A549 (cell line): ENCODE data around the gene UBAC1. TPM values are rescaled to one million over a fixed set of nuclear protein-coding genes. Genes with fewer than 3 reads are reported as not detected.

ENCODE experiments used
- ATAC-seq, 2 experiments: fragments of 200-7000 bp in 1 of 2; fragments of >200 bp in 1 of 2; cut with Nextera tagmentation in 1 of 2; cut with Tn5 transposase in 1 of 2; 3 replicates each; pipeline versions ENCODE4 v1.8.0 to v1.9.1; 2018 to 2020; ENCODE audit warnings: mild to moderate bottlenecking in 1 of 2, moderate library complexity in 1 of 2
- CTCF ChIA-PET: fragments of 300-600 bp; sonication (Branson Sonifier 250); formaldehyde crosslinking; extraction: SDS; loops from one replicate; lab custom pipeline; 2021; ENCODE audit warnings: antibody characterized with exemption, inconsistent platforms; lab: Yijun Ruan, JAX
- POLR2A ChIA-PET: fragments of 350-600 bp; formaldehyde crosslinking; extraction: SDS; loops from one replicate; lab custom pipeline; 2021; ENCODE audit warnings: antibody characterized with exemption, inconsistent platforms; lab: Yijun Ruan, JAX
- DNase-seq, 2 experiments: peaks; one replicate each; pipeline versions ENCODE4 v3.0.0 to v3.0.0-alpha.2; 2011 to 2016; ENCODE audit warnings: low read depth in 1 of 2, low spot score in 1 of 2
- FAIRE-seq: peaks from 2 replicates; lab custom pipeline; 2011; peaks lifted over from hg19 to GRCh38; lab: Jason Lieb, UNC
- H3K27ac ChIP-seq, 2 experiments: fragments of >200 bp; sonication (Bioruptor Twin); formaldehyde crosslinking; 3 replicates each; pipeline ENCODE4 v1.5.1; 2016 to 2017
- H3K4me1 ChIP-seq: fragments of >200 bp; sonication (Bioruptor Twin); formaldehyde crosslinking; 3 replicates; pipeline ENCODE4 v1.6.1; 2016
- H3K4me2 ChIP-seq: fragments of >200 bp; sonication (Bioruptor Twin); formaldehyde crosslinking; 3 replicates; pipeline ENCODE4 v1.6.1; 2016
- H3K4me3 ChIP-seq: fragments of >200 bp; sonication (Bioruptor Twin); formaldehyde crosslinking; 3 replicates; pipeline ENCODE4 v1.5.1; 2016
- H3K9me3 ChIP-seq: fragments of >200 bp; sonication (Bioruptor Twin); formaldehyde crosslinking; 3 replicates; pipeline ENCODE4 v1.6.1; 2016
- ATOH8 ChIP-seq: fragments of 250-450 bp; sonication (Bioruptor Pico); IDR thresholded peaks from 2 replicates; pipeline ENCODE4 v1.5.0; 2020; ENCODE audit warnings: low read depth, mild to moderate bottlenecking, moderate library complexity
- BCL3 ChIP-seq: fragments of >200 bp; sonication (Bioruptor Twin); formaldehyde crosslinking; IDR thresholded peaks from 3 replicates; pipeline ENCODE4 v1.6.1; 2016
- CBX8 ChIP-seq: fragments of 200-600 bp; sonication (generic); IDR thresholded peaks from 2 replicates; pipeline ENCODE4 v1.6.1; 2016
- CTCF ChIP-seq: fragments of >200 bp; sonication (Bioruptor Twin); formaldehyde crosslinking; IDR thresholded peaks from 3 replicates; pipeline ENCODE4 v1.5.1; 2016
- ESRRA ChIP-seq: fragments of 150-350 bp; IDR thresholded peaks from 2 replicates; pipeline ENCODE4 v1.6.1; 2014; ENCODE audit warnings: mild to moderate bottlenecking, low read length, borderline replicate concordance
- FOSB ChIP-seq: fragments of 250-450 bp; sonication (Bioruptor Pico); IDR thresholded peaks from 2 replicates; pipeline ENCODE4 v1.5.0; 2020; ENCODE audit warnings: mild to moderate bottlenecking, moderate library complexity
- FOSL2 ChIP-seq, 2 experiments: fragments of 450-650 bp in 1 of 2; fragments of >200 bp in 1 of 2; sonication (Bioruptor Twin) in 1 of 2; formaldehyde crosslinking; IDR thresholded peaks; 2 replicates each; pipeline versions ENCODE4 v1.5.0 to v1.6.1; 2016 to 2020; ENCODE audit warnings: mild to moderate bottlenecking in 1 of 2, moderate library complexity in 1 of 2
- GATA3 ChIP-seq: IDR thresholded peaks from 2 replicates; pipeline ENCODE4 v1.6.1; 2012; ENCODE audit warnings: borderline replicate concordance
- HDAC2 ChIP-seq: fragments of 200-600 bp; sonication (generic); IDR thresholded peaks from 2 replicates; pipeline ENCODE4 v1.6.1; 2016
- HMGXB4 ChIP-seq: fragments of 250-450 bp; sonication (Bioruptor Pico); IDR thresholded peaks from 2 replicates; pipeline ENCODE4 v1.5.0; 2021; ENCODE audit warnings: mild to moderate bottlenecking, moderate library complexity, borderline replicate concordance
- HOXA7 ChIP-seq: fragments of 250-450 bp; sonication (Bioruptor Pico); IDR thresholded peaks from 2 replicates; pipeline ENCODE4 v1.5.0; 2020; ENCODE audit warnings: mild to moderate bottlenecking, moderate library complexity
- HOXB13 ChIP-seq: fragments of 250-450 bp; sonication (Bioruptor Pico); IDR thresholded peaks from 2 replicates; pipeline ENCODE4 v1.5.0; 2020; ENCODE audit warnings: low read depth, mild to moderate bottlenecking, moderate library complexity
- JUN ChIP-seq, 2 experiments: fragments of >200 bp; sonication (Bioruptor Twin); formaldehyde crosslinking; IDR thresholded peaks; 2 replicates in 1 of 2; 3 replicates in 1 of 2; pipeline ENCODE4 v1.6.1; 2016 to 2017
- MAFK ChIP-seq: fragments of 450-650 bp; IDR thresholded peaks from 2 replicates; pipeline ENCODE4 v1.6.1; 2014; ENCODE audit not compliant: partially characterized antibody
- NFE2L2 ChIP-seq: fragments of 150-350 bp; conservative IDR thresholded peaks from 2 replicates; pipeline ENCODE4 v1.6.1; 2014; ENCODE audit warnings: low read length
- NPAS2 ChIP-seq: fragments of 250-450 bp; sonication (Bioruptor Pico); IDR thresholded peaks from 2 replicates; pipeline ENCODE4 v1.8.0; 2022; ENCODE audit warnings: mild to moderate bottlenecking, moderate library complexity, borderline replicate concordance
- POLR2A ChIP-seq: IDR thresholded peaks from 2 replicates; pipeline ENCODE4 v1.6.1; 2012; ENCODE audit warnings: mild to moderate bottlenecking, low read length
- RARB ChIP-seq: fragments of 250-450 bp; sonication (Bioruptor Pico); IDR thresholded peaks from 2 replicates; pipeline ENCODE4 v1.8.0; 2021; ENCODE audit warnings: mild to moderate bottlenecking, moderate library complexity
- RFX5 ChIP-seq: fragments of 450-650 bp; IDR thresholded peaks from 2 replicates; pipeline ENCODE4 v1.7.1; 2014; ENCODE audit warnings: antibody characterized with exemption, mild to moderate bottlenecking, moderate library complexity
- SREBF2 ChIP-seq: fragments of 450-650 bp; IDR thresholded peaks from 2 replicates; pipeline ENCODE4 v1.6.1; 2014; ENCODE audit warnings: mild to moderate bottlenecking, moderate library complexity
- TP53 ChIP-seq: fragments of 250-450 bp; sonication (Bioruptor Pico); IDR thresholded peaks from 2 replicates; pipeline ENCODE4 v1.5.0; 2021; ENCODE audit warnings: mild to moderate bottlenecking, moderate library complexity
- ZC3H11A ChIP-seq: fragments of 450-650 bp; IDR thresholded peaks from 2 replicates; pipeline ENCODE4 v1.6.1; 2014; ENCODE audit warnings: antibody characterized with exemption, mild to moderate bottlenecking
- ZNF302 ChIP-seq: fragments of 250-450 bp; sonication (Bioruptor Pico); IDR thresholded peaks from 2 replicates; pipeline ENCODE4 v1.9.0; 2021; ENCODE audit warnings: inconsistent platforms, mild to moderate bottlenecking, moderate library complexity
- ZSCAN20 ChIP-seq: fragments of 250-450 bp; sonication (Bioruptor Pico); IDR thresholded peaks from 2 replicates; pipeline ENCODE4 v1.8.0; 2022; ENCODE audit warnings: mild to moderate bottlenecking, moderate library complexity
- WGBS: methylation state at CpG from one replicate; pipeline ENCODE4 v1.1.6; 2017; ENCODE audit errors: missing lambda C conversion rate; 5-methylcytosine and 5-hydroxymethylcytosine counted together
- polyA plus RNA-seq, 4 experiments: library from polyadenylated mRNA; depleted of rRNA in 3 of 4; stranded (reverse); fragments of >200 nt; fragmentation: RNase III in 1 of 4; extraction: RNeasy Plus Mini Kit Qiagen cat#74134 plus additional on column Dnase treatment in 1 of 4; gene quantifications; 2 replicates in 3 of 4; 3 replicates in 1 of 4; pipeline ENCODE4 v1.2.3, GENCODE V29; 2011 to 2017
- TF ChIP-seq, protein P1 (sequence below): IDR thresholded peaks from 2 replicates; pipeline ENCODE4 v1.6.1; 2012; ENCODE audit warnings: low read depth, borderline replicate concordance

The UBAC1 gene
- polyA plus RNA-seq, 2 of the 4 experiments (the other 2 are of a cell fraction): 30.8 to 37.6 TPM

- H3K4me1 ChIP-seq: no peaks in the 10 kb centered on the region
- TF ChIP-seq SREBF2 (no peak), CTCF (no peak), BCL3 (no peak), FOSB (CRISPR knock-in tag) (no peak), FOSL2 (IDR thresholded peaks at IDR 0.05) (no peak), FOSL2 (CRISPR knock-in tag; IDR thresholded peaks at IDR 0.05) (no peak), ATOH8 (CRISPR knock-in tag) (no peak), HDAC2 (no peak), JUN (IDR thresholded peaks at IDR 0.05) (no peak), CBX8 (no peak), HOXB13 (CRISPR knock-in tag) (no peak), NFE2L2 (no peak), ZSCAN20 (no peak), ZC3H11A (no peak), HMGXB4 (CRISPR knock-in tag) (no peak)
- TF ChIP-seq, all 56 proteins: peak for 0
- Histone ChIP-seq H3K4me2 (no peak overlapping the region), H3K27ac (no peak overlapping the region), H3K9me3 (no peaks in the 10 kb centered on the region), H3K4me3 (no peak overlapping the region)
- no peak for DNase-seq
- ATAC-seq: no peak
- POLR2A ChIA-PET: no interaction called here
- FAIRE-seq: no peak
- CTCF ChIA-PET: interaction anchor here (0.7 to 1.6 kb wide), 2 partner anchors 11 to 72 kb away, joined by 4 read pairs; no protein-coding TSS in a partner anchor
- 87% methylated on average over 4 of the region's 4 CpGs for WGBS
Observed at GRCh38 chr9:135948968-135949367, 12.2 kb downstream of the UBAC1 start.

GRCh38 chr9:135948446-135948845 lies 12.7 kb downstream of the UBAC1 start:
- TF ChIP-seq ESRRA: no peak
- TF ChIP-seq NPAS2: no peak
- no peak for TF ChIP-seq GATA3
- TF ChIP-seq FOSL2 (IDR thresholded peaks at IDR 0.05): no peak
- TF ChIP-seq FOSL2 (CRISPR knock-in tag; IDR thresholded peaks at IDR 0.05): no peak
- Histone ChIP-seq H3K9me3 (no peaks in the 10 kb centered on the region), H3K4me1 (no peaks in the 10 kb centered on the region), H3K27ac (no peak overlapping the region), H3K4me2 (no peak overlapping the region), H3K4me3 (no peak overlapping the region)
- ATAC-seq (no peak; a peak in 1 of 6 replicates), FAIRE-seq (no peak), DNase-seq (no peak)
- CTCF ChIA-PET: interaction anchor here (0.7 to 1.6 kb wide), 2 partner anchors 12 to 73 kb away, joined by 4 read pairs; no protein-coding TSS in a partner anchor
- POLR2A ChIA-PET: no interaction called here
- WGBS: 90% methylated on average over 11 of the region's 11 CpGs

DNA sequence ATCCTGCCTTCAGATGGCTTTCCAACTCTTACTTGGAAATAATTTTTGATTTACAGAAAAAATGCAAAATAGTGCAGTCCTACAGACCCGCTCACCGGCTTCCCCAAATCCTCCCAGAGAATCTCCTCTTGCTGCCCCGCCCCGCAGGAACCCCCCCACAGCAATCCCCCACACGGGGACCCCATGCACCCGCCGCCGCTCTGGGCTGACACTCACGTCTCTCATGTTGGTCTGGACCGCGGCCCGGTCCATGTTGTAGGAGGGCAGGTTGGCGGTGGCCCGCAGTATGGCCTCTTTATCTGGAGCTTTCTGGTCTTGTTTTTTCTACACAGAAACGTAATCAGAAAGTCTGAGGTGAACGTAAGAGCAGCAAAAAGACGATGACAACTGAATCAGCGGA lies 13.6 kb downstream of the UBAC1 start:
- Histone ChIP-seq H3K4me2 (no peak overlapping the region), H3K27ac (no peak overlapping the region), H3K4me1 (no peaks in the 10 kb centered on the region), H3K9me3 (no peaks in the 10 kb centered on the region), H3K4me3 (no peak overlapping the region)
- ChIA-PET CTCF (interaction anchor here (1.6 to 2.2 kb wide), 2 partner anchors 12 to 19 kb away, joined by 4 to 6 read pairs; no protein-coding TSS in a partner anchor), POLR2A (no interaction called here)
- ATAC-seq (no peak), DNase-seq (no peak), FAIRE-seq (no peak)
- TF ChIP-seq TP53 (CRISPR knock-in tag) (no peak), RFX5 (no peak), RARB (CRISPR knock-in tag) (no peak), POLR2A (no peak), HOXA7 (CRISPR knock-in tag) (no peak), HDAC2 (no peak), HMGXB4 (CRISPR knock-in tag) (no peak), ESRRA (no peak), CBX8 (no peak), ZNF302 (CRISPR knock-in tag) (no peak), ATOH8 (CRISPR knock-in tag) (no peak), MAFK (no peak)
- TF ChIP-seq, protein P1, sequence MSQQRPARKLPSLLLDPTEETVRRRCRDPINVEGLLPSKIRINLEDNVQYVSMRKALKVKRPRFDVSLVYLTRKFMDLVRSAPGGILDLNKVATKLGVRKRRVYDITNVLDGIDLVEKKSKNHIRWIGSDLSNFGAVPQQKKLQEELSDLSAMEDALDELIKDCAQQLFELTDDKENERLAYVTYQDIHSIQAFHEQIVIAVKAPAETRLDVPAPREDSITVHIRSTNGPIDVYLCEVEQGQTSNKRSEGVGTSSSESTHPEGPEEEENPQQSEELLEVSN: no peak
- WGBS: 94% methylated on average over 18 of the region's 18 CpGs
